NCI-H524 (cell line): Measurements from ENCODE around the gene ZNF529.

Source experiments
- DNase-seq, 2 experiments: peaks; one replicate each; lab custom pipeline; 2025; lab: John Stamatoyannopoulos, UW

The ZNF529 gene

GRCh38 chr19:36514012-36514612 is 59.0 kb downstream of the ZNF529 start:
- no peak for DNase-seq

GRCh38 chr19:36508325-36508724 is 64.8 kb downstream of the ZNF529 start:
- DNase-seq, result no peak

GRCh38 chr19:36501973-36502372 is 71.1 kb downstream of the ZNF529 start:
- no peak for DNase-seq

GRCh38 chr19:36497001-36497400 is 76.1 kb downstream of the ZNF529 start:
- DNase-seq, result no peak
